Esophagus (tissue), 2 donors: ENCODE data around the gene PPM1L. TPM values are rescaled to one million over a fixed set of nuclear protein-coding genes. Genes with fewer than 3 reads are reported as not detected.
"Not testable (repeated sequence)": the region's sequence is repeated elsewhere in the genome, so short reads cannot be mapped to it uniquely, and the experiment has no call there.

Experiments
- H3K27ac ChIP-seq, 2 donors: one replicate each; pipeline ENCODE4 v1.5.1; 2013; ENCODE audit warnings: low read depth in 2 of 2, mild to moderate bottlenecking in 2 of 2, inconsistent platforms in 1 of 2, low read length in 1 of 2, moderate library complexity in 1 of 2
- H3K27me3 ChIP-seq, 2 donors: one replicate each; pipeline ENCODE4 v1.6.1; 2013; ENCODE audit warnings: low read length in 2 of 2, control low read depth in 1 of 2, mild to moderate bottlenecking in 1 of 2; ENCODE audit not compliant: insufficient read depth in 2 of 2, control insufficient read depth in 1 of 2
- H3K36me3 ChIP-seq, 2 donors: one replicate each; pipeline ENCODE4 v1.6.1; 2013; ENCODE audit warnings: low read length in 1 of 2; ENCODE audit not compliant: control insufficient read depth in 2 of 2, insufficient read depth in 2 of 2
- H3K4me1 ChIP-seq, 2 donors: one replicate each; pipeline ENCODE4 v1.6.1; 2013; ENCODE audit warnings: low read length in 1 of 2; ENCODE audit not compliant: control insufficient read depth in 2 of 2, insufficient read depth in 2 of 2
- H3K4me3 ChIP-seq, 2 donors: one replicate each; pipeline ENCODE4 v1.5.1; 2013; ENCODE audit warnings: low read length in 2 of 2, mild to moderate bottlenecking in 2 of 2, low read depth in 1 of 2, moderate library complexity in 1 of 2
- H3K9me3 ChIP-seq, 2 donors: one replicate each; pipeline ENCODE4 v1.6.1; 2013; ENCODE audit warnings: mild to moderate bottlenecking in 2 of 2, low read depth in 1 of 2, low read length in 1 of 2, moderate library complexity in 1 of 2; ENCODE audit not compliant: control insufficient read depth in 2 of 2, insufficient read depth in 1 of 2
- WGBS, 2 donors: extraction: QIAGEN DNeasy Blood & Tissue Kit; methylation state at CpG; one replicate each; pipeline ENCODE4 v1.1.7; 2013; 5-methylcytosine and 5-hydroxymethylcytosine counted together
- polyA plus RNA-seq, 2 donors: library from polyadenylated mRNA; stranded (reverse); fragments of 200-250 nt; gene quantifications; one replicate each; pipeline ENCODE4 v1.2.3, GENCODE V29; 2013
- donor health status: healthy with polysubstance abuse.
- donor health status: Bipolar disorder and iron deficiency.

Gene PPM1L
- polyA plus RNA-seq, 2 donors: 2.7 to 3.0 TPM

DNA sequence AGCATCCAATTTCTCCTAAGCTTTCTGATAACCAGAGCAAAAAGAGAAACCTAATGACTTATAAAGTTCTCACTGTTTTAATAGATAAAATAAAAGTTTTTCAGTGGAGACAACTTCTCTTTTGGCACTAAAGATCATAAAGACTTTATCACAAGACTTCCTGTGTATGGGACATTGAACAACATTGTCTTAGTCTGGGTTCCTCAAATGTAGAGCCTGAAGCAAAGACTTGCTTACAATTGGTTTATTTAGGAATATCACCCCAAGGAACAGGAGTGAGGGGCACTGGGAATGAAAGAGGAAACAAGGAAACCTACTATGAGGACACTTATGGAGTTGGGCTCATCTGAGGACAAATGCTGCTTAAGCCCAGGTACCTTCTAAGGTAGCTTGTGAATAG lies 221.7 kb downstream of the PPM1L start:
- Histone ChIP-seq H3K27ac (no peak overlapping the region), H3K4me3 (no peak overlapping the region), H3K4me1 (no peaks in the 10 kb centered on the region)

GRCh38 chr3:160980740-160981139 lies 224.7 kb downstream of the PPM1L start:
- H3K27ac ChIP-seq: no peak overlapping the region
- WGBS, 2 donors: 72 to 81% methylated on average over 2 of the region's 2 CpGs
- no peaks in the 10 kb centered on the region for H3K9me3 ChIP-seq
- H3K27me3 ChIP-seq: no peaks in the 10 kb centered on the region
- no peaks in the 10 kb centered on the region for H3K4me1 ChIP-seq
- no peak overlapping the region for H3K4me3 ChIP-seq
- H3K36me3 ChIP-seq: peaks cover 0 to 2% of the 10 kb centered on the region in 2 donors

More for the DNA sequence above, 221.7 kb downstream of the PPM1L start:
- Histone ChIP-seq H3K36me3 (peaks cover 0 to 2% of the 10 kb centered on the region in 2 donors), H3K27me3 (no peaks in the 10 kb centered on the region), H3K9me3 (no peaks in the 10 kb centered on the region)

- H3K36me3 ChIP-seq: peaks cover 0 to 2% of the 10 kb centered on the region in 2 donors
- no peak overlapping the region for H3K4me3 ChIP-seq
- no peaks in the 10 kb centered on the region for H3K27me3 ChIP-seq
- H3K9me3 ChIP-seq: no peaks in the 10 kb centered on the region
- 89 to 93% methylated on average over 3 of the region's 3 CpGs for WGBS, 2 donors
- no peak overlapping the region for H3K27ac ChIP-seq
- H3K4me1 ChIP-seq: no peaks in the 10 kb centered on the region
Observed at GRCh38 chr3:160981217-160981938, 225.3 kb downstream of the PPM1L start.

DNA sequence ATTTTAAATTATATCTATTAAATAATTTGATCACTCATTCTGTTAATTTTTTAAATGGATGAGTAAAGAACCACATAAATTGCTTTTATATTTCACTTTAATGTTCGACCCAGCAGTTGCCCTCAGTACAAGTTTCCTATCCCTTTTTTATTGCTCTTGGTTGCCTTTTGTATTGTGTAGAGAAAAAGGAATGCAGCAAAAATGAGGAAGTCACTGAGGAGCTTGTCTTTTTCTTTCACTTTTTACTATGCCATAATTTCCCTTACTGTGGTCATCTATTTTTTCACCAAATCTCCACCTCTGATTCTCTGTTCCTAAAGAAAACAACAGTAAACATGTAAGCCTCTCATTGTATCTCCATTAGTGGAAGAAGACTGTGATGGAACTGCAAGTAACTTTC lies 226.5 kb downstream of the PPM1L start:
- WGBS, 2 donors: 73 to 79% methylated on average over 1 of the region's 1 CpG

GRCh38 chr3:160983900-160984299 lies 227.9 kb downstream of the PPM1L start:
- not testable (repeated sequence) for H3K9me3 ChIP-seq, H3K36me3 ChIP-seq, H3K27ac ChIP-seq, H3K4me1 ChIP-seq, H3K27me3 ChIP-seq, H3K4me3 ChIP-seq
- WGBS, 2 donors: 77 to 79% methylated on average over 6 of the region's 6 CpGs

More for the DNA sequence above, 226.5 kb downstream of the PPM1L start:
- Histone ChIP-seq H3K4me3 (no peak overlapping the region), H3K4me1 (no peaks in the 10 kb centered on the region), H3K36me3 (peaks cover 0 to 2% of the 10 kb centered on the region in 2 donors), H3K27me3 (no peaks in the 10 kb centered on the region), H3K9me3 (no peaks in the 10 kb centered on the region), H3K27ac (no peak overlapping the region)

- H3K36me3 ChIP-seq: no peaks in the 10 kb centered on the region
- H3K27ac ChIP-seq: no peak overlapping the region
- no peaks in the 10 kb centered on the region for H3K27me3 ChIP-seq
- H3K4me3 ChIP-seq: no peak overlapping the region
- no peaks in the 10 kb centered on the region for H3K9me3 ChIP-seq
- H3K4me1 ChIP-seq: no peaks in the 10 kb centered on the region
- 53 to 77% methylated on average over 2 of the region's 2 CpGs for WGBS, 2 donors
Observed at GRCh38 chr3:160986069-160986468, 230.0 kb downstream of the PPM1L start.

GRCh38 chr3:160987982-160988964 lies 232.2 kb downstream of the PPM1L start:
- no peak overlapping the region for H3K27ac ChIP-seq
- WGBS, 2 donors: 74 to 80% methylated on average over 4 of the region's 4 CpGs
- H3K27me3 ChIP-seq: no peaks in the 10 kb centered on the region
- no peak overlapping the region for H3K4me3 ChIP-seq
- H3K36me3 ChIP-seq: no peaks in the 10 kb centered on the region
- no peaks in the 10 kb centered on the region for H3K9me3 ChIP-seq
- no peaks in the 10 kb centered on the region for H3K4me1 ChIP-seq

DNA sequence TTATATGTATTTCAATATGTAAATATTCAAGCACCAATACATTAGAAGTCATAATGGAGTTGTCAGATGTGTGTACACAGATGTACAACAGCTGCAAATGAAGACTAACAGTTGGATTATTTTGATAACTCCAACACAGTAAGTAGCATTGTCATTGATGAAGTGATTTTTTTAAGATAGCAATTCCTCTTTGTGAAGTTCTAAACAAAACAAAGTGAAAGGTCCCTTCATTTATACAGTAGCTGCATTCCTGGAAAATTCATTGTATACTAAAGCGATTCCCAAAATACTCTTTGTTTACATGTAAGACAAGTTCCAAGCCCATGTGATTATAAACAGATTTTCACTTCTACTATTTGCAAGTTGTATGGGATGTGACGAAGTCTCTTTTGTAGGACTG lies 234.4 kb downstream of the PPM1L start:
- 68 to 70% methylated on average over 2 of the region's 2 CpGs for WGBS, 2 donors
- H3K27ac ChIP-seq: no peak overlapping the region

DNA sequence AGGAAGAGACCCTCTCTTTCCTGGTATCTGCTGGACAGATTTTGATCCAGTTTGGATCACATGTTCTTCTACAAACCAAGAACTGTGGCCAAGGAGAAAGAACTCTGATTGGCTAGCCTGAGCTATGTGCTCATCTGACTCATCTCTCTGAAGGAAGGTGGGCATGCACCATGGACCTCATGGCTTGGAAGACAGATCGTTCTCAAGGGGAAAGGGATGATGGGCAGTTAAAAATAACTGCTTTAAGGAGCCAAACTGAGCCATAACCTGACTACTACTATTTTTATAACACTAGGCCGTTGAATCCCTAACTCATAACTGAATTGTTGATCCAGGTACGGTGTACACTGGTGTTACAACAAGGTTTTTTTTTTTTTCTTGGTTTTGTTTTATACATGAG lies 236.7 kb downstream of the PPM1L start:
- no peak overlapping the region for H3K27ac ChIP-seq
- H3K4me1 ChIP-seq: no peaks in the 10 kb centered on the region
- 78 to 79% methylated on average over 3 of the region's 3 CpGs for WGBS, 2 donors
- no peaks in the 10 kb centered on the region for H3K36me3 ChIP-seq
- H3K9me3 ChIP-seq: no peaks in the 10 kb centered on the region
- no peak overlapping the region for H3K4me3 ChIP-seq
- H3K27me3 ChIP-seq: no peaks in the 10 kb centered on the region

More for the DNA sequence above, 234.4 kb downstream of the PPM1L start:
- Histone ChIP-seq H3K9me3 (no peaks in the 10 kb centered on the region), H3K36me3 (no peaks in the 10 kb centered on the region), H3K4me3 (no peak overlapping the region), H3K27me3 (no peaks in the 10 kb centered on the region), H3K4me1 (no peaks in the 10 kb centered on the region)
